ENCODE measurements around the gene FCN2. TPM values are rescaled to one million over a fixed set of nuclear protein-coding genes. Genes with fewer than 3 reads are reported as not detected.
"Not testable (repeated sequence)": the region's sequence is repeated elsewhere in the genome, so short reads cannot be mapped to it uniquely, and the experiment has no call there.

The FCN2 gene
- total RNA-seq, 1 donor from 2014 or later: 0.30 TPM

DNA sequence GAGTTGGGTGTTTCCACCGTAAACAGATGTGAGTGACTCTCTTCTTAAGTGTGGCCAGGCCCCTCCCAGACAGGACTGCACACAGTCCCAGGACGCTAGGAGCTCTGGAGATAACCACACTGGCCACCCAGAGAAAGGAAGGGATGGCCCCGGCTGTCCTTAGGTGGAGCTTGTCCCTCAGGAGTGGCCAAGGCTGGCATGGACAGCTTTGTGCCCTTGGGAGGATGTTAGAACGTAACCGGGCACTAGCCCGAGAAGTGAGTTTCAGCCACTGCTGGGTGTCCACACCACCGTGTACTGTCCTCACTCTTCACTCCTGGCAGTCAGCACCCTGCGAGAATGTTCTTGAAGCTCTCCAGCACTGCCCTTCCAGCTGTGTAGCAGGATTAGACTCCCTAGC, 35.8 kb upstream of the FCN2 start:
- intact Hi-C loops (cut with DNase I): no loop called here
- peak; percentile 9 for DNase-seq

GRCh38 chr9:134846187-134846586, 34.4 kb upstream of the FCN2 start:
- DNase-seq (peak; percentile 26), ATAC-seq (ENCODE audit: poor library complexity) (no peak)
- intact Hi-C loops (cut with DNase I): no loop called here

More for the DNA sequence above, 35.8 kb upstream of the FCN2 start:
- no peak for ATAC-seq (ENCODE audit: poor library complexity)

DNA sequence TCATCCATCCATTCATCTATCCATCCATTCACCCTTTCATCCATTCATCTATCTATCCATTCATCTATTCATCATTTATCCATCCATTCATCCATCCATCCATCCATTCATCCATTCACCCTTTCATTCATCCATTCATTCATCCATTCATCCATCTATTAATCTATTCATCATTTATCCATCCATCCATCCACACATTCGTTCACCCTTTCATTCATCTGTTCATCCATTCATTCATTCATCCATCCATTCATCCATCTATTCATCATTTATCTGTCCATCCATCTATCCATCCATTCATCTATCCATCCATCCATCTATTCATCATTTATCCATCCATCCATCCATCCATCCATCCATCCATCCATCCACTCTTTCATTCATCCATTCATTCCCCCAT, 33.9 kb upstream of the FCN2 start:
- ATAC-seq (ENCODE audit: poor library complexity): no peak
- intact Hi-C loops (cut with DNase I): no loop called here
- no peak for DNase-seq

DNA sequence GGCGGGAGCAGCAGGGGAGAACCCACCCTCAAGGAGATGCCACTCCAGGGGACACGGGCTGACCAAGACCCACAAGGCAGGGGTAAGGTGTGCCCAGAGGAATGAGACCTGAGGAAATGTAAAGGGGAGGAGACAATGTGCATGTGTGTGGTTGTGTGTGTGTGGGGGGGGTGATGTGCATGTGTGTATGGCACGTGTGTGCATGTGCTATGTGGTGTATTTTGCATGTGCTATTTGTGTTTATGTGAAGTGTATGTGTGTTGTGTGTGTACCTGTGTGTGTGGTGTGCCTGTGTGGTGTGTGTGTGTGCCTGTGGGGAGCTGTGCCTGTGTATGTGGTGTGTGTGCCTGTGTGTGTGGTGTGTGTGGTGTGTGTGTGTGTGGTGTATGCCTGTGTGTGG, 33.5 kb upstream of the FCN2 start:
- intact Hi-C loops (cut with DNase I): no loop called here
- DNase-seq (peak; percentile 7), ATAC-seq (ENCODE audit: poor library complexity) (no peak)

- ATAC-seq (ENCODE audit: poor library complexity) (peak; percentile 15), DNase-seq (peak; percentile 39)
- intact Hi-C loops (cut with DNase I): no loop called here
Measured at GRCh38 chr9:134847752-134848432, 32.7 kb upstream of the FCN2 start.

- DNase-seq: no peak
- no peak for ATAC-seq (ENCODE audit: poor library complexity)
- intact Hi-C loops (cut with DNase I): no loop called here
Measured at GRCh38 chr9:134848504-134848903, 32.1 kb upstream of the FCN2 start.

DNA sequence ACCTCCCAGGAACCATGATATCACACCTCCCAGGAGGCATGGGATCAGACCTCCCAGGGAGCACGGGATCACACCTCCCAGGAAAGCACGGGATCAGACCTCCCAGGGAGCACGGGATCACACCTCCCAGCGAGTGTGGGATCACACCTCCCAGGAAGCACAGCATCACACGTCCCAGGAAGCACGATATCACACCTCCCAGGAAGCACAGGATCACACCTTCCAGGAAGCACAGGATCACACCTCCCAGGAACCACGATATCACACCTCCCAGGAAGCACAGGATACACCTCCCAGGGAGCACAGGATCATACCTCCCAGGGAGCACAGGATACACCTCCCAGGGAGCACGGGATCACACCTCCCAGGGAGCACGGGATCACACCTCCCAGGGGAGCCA, 30.0 kb upstream of the FCN2 start:
- no peak for DNase-seq
- intact Hi-C loops (cut with DNase I): no loop called here
- no peak for ATAC-seq (ENCODE audit: poor library complexity)

DNA sequence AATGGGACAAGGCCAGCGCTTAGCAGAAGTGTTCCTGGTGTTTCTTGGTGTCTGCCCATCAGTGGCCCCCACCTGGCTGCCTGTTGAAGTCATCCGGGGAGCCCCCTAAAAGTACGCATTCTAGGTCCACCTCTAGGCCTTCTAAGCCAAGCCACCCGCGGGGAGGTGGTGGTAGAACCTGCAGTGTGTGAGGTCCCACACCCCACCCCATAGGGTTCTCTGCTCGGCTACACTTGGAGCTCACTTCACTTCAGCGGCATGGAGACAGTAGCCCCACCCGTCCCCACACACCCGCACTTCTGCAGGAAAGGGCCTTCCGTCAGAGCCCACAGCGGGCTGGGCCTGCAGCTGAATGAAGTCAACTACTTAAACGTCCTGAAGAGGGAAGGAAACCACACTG, 29.6 kb upstream of the FCN2 start:
- intact Hi-C loops (cut with DNase I): no loop called here
- DNase-seq: peak; percentile 33
- ATAC-seq (ENCODE audit: poor library complexity): no peak

DNA sequence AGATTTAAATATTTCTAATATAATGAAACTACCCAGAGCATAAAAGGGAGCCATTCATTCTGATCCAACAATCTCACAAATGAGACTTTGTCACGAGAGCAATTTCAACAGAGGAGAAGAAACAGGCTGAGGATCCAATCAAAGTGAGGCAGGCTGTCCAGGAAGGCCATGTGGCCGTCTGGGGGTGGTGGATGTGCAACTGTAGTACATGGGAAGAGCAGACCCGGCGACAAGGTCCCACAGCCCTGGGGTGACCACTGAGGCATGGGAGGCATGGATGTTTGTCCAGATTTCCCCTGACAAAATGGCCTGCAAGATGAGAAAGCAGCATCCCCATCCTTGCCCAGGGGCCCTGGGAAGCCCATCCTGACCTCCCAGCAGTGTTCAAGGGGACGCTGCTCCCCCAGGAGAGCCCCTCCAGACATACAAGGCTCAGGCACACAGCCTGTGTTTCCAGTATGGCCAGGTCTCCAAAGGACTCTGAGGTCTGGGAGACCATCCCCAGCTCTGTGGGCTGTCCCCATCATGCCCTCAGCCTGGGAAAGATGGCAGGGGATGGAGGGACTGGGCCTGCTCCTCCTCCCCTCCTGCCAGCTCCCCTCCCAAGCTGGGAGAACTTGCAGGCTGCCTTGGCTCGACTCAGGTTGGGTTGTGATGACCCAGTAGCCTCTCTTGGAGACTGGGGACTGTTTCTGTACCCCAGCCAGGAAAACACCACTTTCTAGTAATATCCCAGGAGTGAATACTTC, 27.5 kb upstream of the FCN2 start:
- intact Hi-C loops (cut with DNase I): no loop called here
- DNase-seq (peak; percentile 13), ATAC-seq (ENCODE audit: poor library complexity) (no peak)

GRCh38 chr9:134853893-134854292, 26.7 kb upstream of the FCN2 start:
- DNase-seq: peak; percentile 11
- no peak for ATAC-seq (ENCODE audit: poor library complexity)
- intact Hi-C loops (cut with DNase I): no loop called here

DNA sequence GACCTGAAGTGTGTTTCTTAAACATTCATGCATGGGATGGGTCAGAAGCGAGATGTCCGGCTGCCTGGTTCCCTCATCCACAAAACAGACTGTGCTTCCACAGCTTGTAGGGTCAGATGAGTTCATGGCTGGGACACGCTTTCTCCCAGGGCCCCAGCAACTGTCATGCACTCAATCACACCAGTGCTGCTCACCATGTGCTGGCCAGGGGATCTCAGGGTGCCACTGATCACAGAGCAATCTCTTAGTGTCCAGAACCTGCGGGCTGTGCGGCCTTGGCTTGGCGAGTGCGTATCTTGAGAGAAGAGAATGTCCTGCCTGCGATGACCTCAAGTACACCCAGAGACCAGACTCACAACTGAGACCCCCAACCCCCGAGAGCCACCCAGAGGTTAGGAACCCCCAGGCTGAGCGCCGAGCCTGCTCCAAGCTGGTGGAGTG, 26.0 kb upstream of the FCN2 start:
- intact Hi-C loops (cut with DNase I): no loop called here
- DNase-seq (peak; percentile 25), ATAC-seq (ENCODE audit: poor library complexity) (no peak)

DNA sequence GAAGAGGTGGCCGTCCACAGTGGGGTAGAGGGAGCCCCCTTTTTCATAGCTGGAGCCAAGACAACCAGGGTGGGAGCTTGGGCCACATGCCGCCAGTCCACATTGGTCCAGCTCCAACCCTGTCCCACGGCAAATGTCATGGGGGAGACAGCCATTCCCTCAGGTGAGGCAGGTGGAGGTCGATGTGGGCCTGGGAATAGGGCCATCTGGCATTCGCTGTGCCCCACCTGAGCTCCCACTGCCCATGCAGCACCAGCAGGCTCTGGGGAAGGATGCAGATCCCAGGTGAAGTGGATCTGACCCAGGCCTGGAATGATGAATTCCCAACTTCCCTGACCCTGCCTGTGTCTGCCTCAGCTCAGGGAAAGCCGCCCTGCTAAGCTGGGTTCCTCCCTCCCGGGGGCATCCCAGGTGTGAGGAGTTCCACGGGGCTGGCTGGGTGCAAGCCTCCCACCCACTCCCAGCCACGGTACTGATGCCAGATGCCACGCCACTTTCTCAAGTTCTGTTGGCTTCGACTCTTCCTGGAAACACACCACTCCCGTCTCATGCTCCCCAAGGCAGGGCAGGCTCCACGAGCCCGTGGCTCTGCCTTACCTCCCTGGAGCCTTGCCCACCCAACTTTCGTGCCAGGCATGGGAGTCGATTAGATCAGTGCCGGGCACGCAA, 25.2 kb upstream of the FCN2 start:
- intact Hi-C loops (cut with DNase I): no loop called here
- ATAC-seq (ENCODE audit: poor library complexity) (no peak), DNase-seq (no peak)

- intact Hi-C loops (cut with DNase I): no loop called here
- ATAC-seq (ENCODE audit: poor library complexity) (no peak), DNase-seq (peak; percentile 14)
Measured at GRCh38 chr9:134855900-134856377, 24.7 kb upstream of the FCN2 start.

DNA sequence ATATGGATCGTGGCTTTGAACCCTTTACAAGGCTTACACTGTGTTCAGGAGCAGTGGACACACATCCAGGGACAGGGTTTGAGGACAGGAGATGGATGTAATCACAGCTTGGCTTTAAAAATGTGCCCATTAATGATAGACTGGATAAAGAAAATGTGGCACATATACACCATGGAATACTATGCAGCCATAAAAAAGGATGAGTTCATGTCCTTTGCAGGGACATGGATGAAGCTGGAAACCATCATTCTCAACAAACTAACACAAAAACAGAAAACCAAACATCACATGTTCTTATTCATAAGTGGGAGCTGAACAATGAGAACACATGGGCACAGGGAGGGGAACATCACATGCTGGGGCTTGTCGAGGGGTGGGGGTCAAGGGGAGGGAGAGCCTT, 23.2 kb upstream of the FCN2 start:
- ATAC-seq (ENCODE audit: poor library complexity); intact Hi-C loops (cut with DNase I): not testable (repeated sequence)

DNA sequence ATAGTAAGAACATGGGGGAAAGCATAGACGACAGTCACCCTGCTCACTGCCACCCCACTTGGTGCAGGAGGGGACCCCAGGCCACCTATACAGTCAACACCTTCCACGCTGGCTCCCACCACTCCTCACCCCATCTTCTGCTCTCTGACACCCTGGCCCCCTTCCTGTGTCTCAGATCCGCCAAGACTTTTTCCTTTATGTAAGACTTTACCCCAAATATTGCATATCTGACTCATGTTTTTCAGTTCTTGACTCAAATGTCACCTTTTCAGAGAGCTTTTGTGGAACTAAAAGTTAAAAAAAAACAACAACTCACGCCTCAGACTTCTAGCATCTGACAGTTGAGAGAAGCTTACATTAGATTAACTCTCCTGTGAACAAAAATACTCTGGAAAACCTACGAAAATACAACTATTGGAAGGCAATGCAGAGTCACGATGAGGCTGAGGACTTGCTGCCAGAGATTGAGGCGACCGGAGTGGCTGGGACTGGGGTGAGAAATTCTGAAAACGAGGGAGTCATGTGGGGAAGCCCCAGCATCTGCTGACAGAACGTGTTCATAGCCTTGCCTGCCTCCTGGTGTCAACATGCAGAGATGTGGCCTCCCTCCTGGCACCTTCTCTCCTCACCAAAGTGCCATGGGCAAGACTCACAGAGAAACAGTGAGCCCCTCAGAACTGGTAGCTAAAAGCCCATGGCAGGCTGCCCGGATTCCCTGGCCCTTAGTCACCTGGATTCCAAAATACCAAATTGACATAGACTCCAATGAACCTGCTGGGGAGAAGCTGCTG, 22.4 kb upstream of the FCN2 start:
- peak; percentile 31 for DNase-seq

More for the DNA sequence above, 23.2 kb upstream of the FCN2 start:
- not testable (repeated sequence) for DNase-seq

GRCh38 chr9:134860510-134860909, 20.1 kb upstream of the FCN2 start:
- DNase-seq: no peak
- intact Hi-C loops (cut with DNase I): no loop called here
- ATAC-seq (ENCODE audit: poor library complexity): no peak

More for the DNA sequence above, 22.4 kb upstream of the FCN2 start:
- intact Hi-C loops (cut with DNase I): no loop called here
- ATAC-seq (ENCODE audit: poor library complexity): no peak

GRCh38 chr9:134861595-134862334, 18.8 kb upstream of the FCN2 start:
- intact Hi-C loops (cut with DNase I): no loop called here
- ATAC-seq (ENCODE audit: poor library complexity) (no peak), DNase-seq (peak; percentile 14)

DNA sequence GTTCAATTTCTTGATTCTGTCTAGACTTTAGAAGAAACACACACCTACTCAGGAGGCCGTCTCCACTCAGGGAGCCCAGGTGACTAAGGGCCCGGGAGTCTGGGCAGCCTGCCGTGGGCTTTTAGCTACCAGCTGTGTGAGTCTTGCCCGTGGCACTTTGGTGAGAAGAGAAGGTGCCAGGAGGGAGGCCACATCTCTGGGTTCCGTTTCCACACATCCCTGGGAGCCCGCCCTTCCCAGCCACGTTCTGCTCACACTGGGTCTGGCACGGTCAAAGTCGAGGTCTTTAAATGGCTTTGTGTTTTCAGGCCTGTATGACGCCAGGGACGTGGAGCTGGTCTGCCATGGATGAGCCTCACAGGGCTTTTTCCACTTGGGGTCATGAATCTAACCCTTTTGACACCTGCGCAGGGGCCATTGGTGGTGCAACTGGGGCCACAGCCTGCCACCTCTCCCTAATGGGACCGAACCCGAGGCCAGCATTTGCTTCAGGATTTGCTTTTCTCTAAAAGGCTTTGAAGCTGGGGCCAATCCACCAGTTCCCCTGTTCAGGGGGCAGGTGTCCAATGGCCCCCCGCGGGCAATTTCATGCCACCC, 17.2 kb upstream of the FCN2 start:
- intact Hi-C loops (cut with DNase I): no loop called here
- DNase-seq: peak; percentile 10
- ATAC-seq (ENCODE audit: poor library complexity): no peak
